Pancreas (tissue), 10 donors: ENCODE results near the gene IBA57. TPM values are rescaled to one million over a fixed set of nuclear protein-coding genes. Genes with fewer than 3 reads are reported as not detected.
A peak's percentile ranks its signal among the peaks of the same experiment; 100 is the strongest.

ENCODE experiments used
- ATAC-seq, 4 donors: fragments of 200-7000 bp; cut with Tn5 transposase; one replicate each; pipeline versions ENCODE4 v1.8.0 to v1.9.1; 2020; ENCODE audit warnings: mild to moderate bottlenecking in 4 of 4, moderate library complexity in 4 of 4
- DNase-seq, 6 donors: peaks; one replicate each; pipeline ENCODE4 v3.0.0-alpha.2; 2020
- FAIRE-seq: peaks from 2 replicates; lab custom pipeline; 2012; peaks lifted over from hg19 to GRCh38; lab: Jason Lieb, UNC
- H3K27ac ChIP-seq, 4 donors: fragments of 200-600 bp; sonication (generic); 1 replicate in 3 of 4; 2 replicates in 1 of 4; pipeline versions ENCODE4 v1.5.0 to v1.8.0; 2020
- H3K27me3 ChIP-seq, 4 donors: fragments of 200-600 bp; one replicate each; pipeline ENCODE4 v1.8.0; 2021
- H3K36me3 ChIP-seq, 3 donors: fragments of 200-600 bp; sonication (generic) in 1 of 3; one replicate each; pipeline versions ENCODE4 v1.5.0 to v1.8.0; 2020 to 2021
- H3K4me1 ChIP-seq, 3 donors: fragments of 200-600 bp; one replicate each; pipeline ENCODE4 v1.8.0; 2021
- H3K4me3 ChIP-seq, 4 donors: fragments of 200-600 bp; sonication (generic) in 2 of 4; one replicate each; pipeline versions ENCODE4 v1.5.0 to v1.8.0; 2020 to 2021
- H3K9me3 ChIP-seq, 4 donors: fragments of 200-600 bp; one replicate each; pipeline ENCODE4 v1.8.0; 2021
- WGBS, 2 donors: extraction: QIAGEN DNeasy Blood & Tissue Kit; methylation state at CpG; one replicate each; pipeline ENCODE4 v1.1.7; 2013; 5-methylcytosine and 5-hydroxymethylcytosine counted together
- intact Hi-C, 3 donors: fragments of 100-400 bp; cut with DNase I; formaldehyde crosslinking; loops; one replicate each; pipeline versions ENCODE4 v1.11.1 to v1.14.2; 2022
- polyA plus RNA-seq, 2 donors: library from polyadenylated mRNA; stranded (reverse); fragments of 200-250 nt; gene quantifications; one replicate each; pipeline ENCODE4 v1.2.3, GENCODE V29; 2013
- total RNA-seq, 6 donors: library from RNA; stranded (reverse); fragmentation: NEBNext Ultra II Directional in 4 of 6; extraction: Animal tissue kit (Norgen Biotek cat#: 25700) in 4 of 6; gene quantifications; one replicate each; pipeline versions ENCODE4 v1.2.1 to v1.2.4, GENCODE V29; 2021 to 2023
- TF ChIP-seq, protein P1 (sequence below), 4 donors: fragments of 200-600 bp; sonication (generic) in 3 of 4; IDR thresholded peaks; one replicate each; pipeline versions ENCODE4 v1.5.0 to v1.8.0; 2021; ENCODE audit warnings: antibody characterized with exemption in 4 of 4
- donor health status: healthy with polysubstance abuse.
- donor health status: DM: no; HTN: no; CAD: no; lungs with moderate emphysema.
- donor health status: DM: no; HTN: no; CAD: no.
- donor health status: control.
- donor health status: control.
- donor health status: Bipolar disorder and iron deficiency.
- donor health status: DM: yes; HTN: yes; CAD: no.
- donor health status: DM: no; HTN: no; CAD: no.
- donor health status: DM: no; HTN: no; CAD: no.
- donor health status: DM: yes; HTN: yes; CAD: no.

IBA57 gene
- total and polyA plus RNA-seq, 8 donors: 2.4 to 14.4 (median 7.0) TPM

DNA sequence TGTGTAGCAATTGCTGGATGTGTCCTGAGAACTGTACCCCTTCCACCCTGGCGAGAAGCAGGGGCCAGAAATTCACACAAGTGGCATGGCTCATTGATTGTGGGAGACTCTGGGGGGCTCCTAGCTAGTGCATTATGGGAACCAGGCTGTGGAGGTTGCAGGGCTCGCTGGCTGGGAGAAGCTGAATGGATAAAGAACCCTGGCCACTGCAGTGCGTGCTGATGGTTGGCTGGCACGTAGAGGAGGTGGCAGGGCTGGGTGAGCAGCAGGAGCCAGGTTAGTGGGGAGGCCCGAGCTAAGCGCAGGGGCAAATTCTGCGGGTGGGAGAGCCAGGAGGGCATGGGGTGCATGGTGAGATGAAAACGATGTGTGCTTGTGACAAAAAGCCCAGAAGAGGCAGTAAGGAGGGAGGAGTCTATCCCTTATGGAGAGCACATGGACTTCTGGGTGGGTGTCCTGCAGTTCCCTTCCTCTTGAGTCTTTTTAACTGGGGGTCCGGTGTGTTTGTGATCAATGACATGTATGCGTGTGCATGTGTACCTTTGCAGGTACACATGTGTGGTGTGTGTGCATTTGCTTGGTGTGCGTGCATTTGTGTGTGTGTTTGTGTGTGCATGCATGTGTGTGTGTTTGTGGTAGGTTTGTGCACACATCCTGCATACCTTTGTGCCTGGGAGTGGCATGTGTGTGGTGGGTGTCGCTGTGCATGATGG is 22.0 kb upstream of the IBA57 start:
- Histone ChIP-seq H3K9me3 (no peaks in the 10 kb centered on the region), H3K4me1 (peaks cover 11 to 25% (median 25%) of the 10 kb centered on the region in 3 donors), H3K36me3 (peaks cover 0 to 16% (median 0%) of the 10 kb centered on the region in 3 donors), H3K27ac (no peak overlapping the region), H3K27me3 (no peaks in the 10 kb centered on the region), H3K4me3 (no peak overlapping the region)
- no peak for FAIRE-seq
- peak in 1 of 6 donors; percentile 22 for DNase-seq
- intact Hi-C loops: no loop called here
- ATAC-seq: no peak
- WGBS, 2 donors: 80 to 89% methylated on average over 12 of the region's 12 CpGs
- TF ChIP-seq, protein P1, sequence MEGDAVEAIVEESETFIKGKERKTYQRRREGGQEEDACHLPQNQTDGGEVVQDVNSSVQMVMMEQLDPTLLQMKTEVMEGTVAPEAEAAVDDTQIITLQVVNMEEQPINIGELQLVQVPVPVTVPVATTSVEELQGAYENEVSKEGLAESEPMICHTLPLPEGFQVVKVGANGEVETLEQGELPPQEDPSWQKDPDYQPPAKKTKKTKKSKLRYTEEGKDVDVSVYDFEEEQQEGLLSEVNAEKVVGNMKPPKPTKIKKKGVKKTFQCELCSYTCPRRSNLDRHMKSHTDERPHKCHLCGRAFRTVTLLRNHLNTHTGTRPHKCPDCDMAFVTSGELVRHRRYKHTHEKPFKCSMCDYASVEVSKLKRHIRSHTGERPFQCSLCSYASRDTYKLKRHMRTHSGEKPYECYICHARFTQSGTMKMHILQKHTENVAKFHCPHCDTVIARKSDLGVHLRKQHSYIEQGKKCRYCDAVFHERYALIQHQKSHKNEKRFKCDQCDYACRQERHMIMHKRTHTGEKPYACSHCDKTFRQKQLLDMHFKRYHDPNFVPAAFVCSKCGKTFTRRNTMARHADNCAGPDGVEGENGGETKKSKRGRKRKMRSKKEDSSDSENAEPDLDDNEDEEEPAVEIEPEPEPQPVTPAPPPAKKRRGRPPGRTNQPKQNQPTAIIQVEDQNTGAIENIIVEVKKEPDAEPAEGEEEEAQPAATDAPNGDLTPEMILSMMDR (IDR thresholded peaks at IDR 0.05): no peak

DNA sequence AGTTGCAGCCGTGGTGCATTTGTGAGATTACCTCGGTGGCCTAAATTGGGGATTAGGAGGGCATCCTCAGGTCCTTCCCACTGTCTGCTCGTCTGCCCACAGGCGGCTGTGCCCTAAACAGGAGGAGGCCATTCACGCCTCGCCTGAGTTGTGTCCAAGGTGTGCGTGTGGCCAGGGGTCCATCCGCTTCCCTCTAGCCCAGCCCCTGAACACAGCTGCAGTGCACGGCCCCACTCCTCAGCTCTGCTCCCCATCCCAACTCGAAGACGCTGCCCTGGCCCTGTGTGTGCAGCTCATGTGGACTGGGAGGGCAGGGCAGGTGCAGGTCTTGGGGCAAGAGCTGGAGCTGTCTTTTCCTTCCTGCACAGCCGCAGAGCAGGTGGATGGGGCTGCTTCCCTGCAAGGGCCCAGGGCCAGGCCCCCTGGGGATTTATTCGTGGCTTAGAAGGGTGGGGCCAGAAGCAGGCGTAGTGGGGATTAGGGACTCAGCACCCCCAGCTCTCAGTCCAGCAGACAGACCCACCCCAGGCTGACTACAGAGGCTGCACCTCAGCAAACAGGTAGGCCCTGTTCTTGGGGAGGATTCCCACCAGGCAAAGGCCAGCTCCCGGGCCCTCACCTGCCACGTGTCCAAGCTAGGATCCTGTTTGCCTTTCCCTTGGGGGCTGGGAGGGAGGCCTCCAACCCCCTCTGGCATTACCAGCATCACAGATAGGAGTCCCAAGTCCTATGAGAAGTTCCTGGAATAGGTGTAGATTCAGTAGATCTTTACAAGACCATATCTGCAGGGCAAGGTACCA is 21.2 kb upstream of the IBA57 start:
- ATAC-seq (no peak), FAIRE-seq (no peak), DNase-seq (peak in 3 of 6 donors; percentile 11 to 18 (median 12))
- H3K9me3 ChIP-seq: no peaks in the 10 kb centered on the region
- intact Hi-C loops: no loop called here
- peaks cover 11 to 25% (median 25%) of the 10 kb centered on the region in 3 donors for H3K4me1 ChIP-seq
- TF ChIP-seq, protein P1 (IDR thresholded peaks at IDR 0.05): no peak
- peaks cover 0 to 23% (median 0%) of the 10 kb centered on the region in 3 donors for H3K36me3 ChIP-seq
- no peaks in the 10 kb centered on the region for H3K27me3 ChIP-seq
- WGBS, 2 donors: 83 to 86% methylated on average over 16 of the region's 16 CpGs
- H3K27ac ChIP-seq: no peak overlapping the region
- H3K4me3 ChIP-seq: no peak overlapping the region

DNA sequence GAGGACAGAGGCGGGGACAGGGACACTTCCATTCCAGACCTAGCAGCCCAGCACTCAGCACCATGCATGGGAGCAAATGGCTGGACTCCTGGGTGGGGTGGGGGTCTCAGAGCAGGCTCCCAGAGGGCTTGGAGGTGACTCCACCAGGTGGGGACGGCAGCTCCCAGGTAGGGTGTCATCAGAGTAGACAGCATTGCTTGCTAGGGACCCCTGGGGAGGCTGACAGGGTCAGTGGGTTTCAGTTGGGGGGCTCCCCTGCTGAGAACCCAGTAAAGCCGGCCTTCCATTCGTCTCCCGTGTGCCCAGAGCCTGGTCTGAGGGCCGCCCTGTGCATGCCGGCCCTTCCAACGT is 20.6 kb upstream of the IBA57 start:
- Histone ChIP-seq H3K4me1 (peaks cover 11 to 25% (median 25%) of the 10 kb centered on the region in 3 donors), H3K4me3 (no peak overlapping the region), H3K9me3 (no peaks in the 10 kb centered on the region), H3K36me3 (peaks cover 0 to 23% (median 0%) of the 10 kb centered on the region in 3 donors), H3K27me3 (no peaks in the 10 kb centered on the region), H3K27ac (no peak overlapping the region)
- TF ChIP-seq, protein P1 (IDR thresholded peaks at IDR 0.05): no peak
- ATAC-seq (no peak), FAIRE-seq (no peak), DNase-seq (peak in 2 of 6 donors; percentile 13 to 22)
- intact Hi-C loops: no loop called here
- 85 to 88% methylated on average over 8 of the region's 8 CpGs for WGBS, 2 donors

DNA sequence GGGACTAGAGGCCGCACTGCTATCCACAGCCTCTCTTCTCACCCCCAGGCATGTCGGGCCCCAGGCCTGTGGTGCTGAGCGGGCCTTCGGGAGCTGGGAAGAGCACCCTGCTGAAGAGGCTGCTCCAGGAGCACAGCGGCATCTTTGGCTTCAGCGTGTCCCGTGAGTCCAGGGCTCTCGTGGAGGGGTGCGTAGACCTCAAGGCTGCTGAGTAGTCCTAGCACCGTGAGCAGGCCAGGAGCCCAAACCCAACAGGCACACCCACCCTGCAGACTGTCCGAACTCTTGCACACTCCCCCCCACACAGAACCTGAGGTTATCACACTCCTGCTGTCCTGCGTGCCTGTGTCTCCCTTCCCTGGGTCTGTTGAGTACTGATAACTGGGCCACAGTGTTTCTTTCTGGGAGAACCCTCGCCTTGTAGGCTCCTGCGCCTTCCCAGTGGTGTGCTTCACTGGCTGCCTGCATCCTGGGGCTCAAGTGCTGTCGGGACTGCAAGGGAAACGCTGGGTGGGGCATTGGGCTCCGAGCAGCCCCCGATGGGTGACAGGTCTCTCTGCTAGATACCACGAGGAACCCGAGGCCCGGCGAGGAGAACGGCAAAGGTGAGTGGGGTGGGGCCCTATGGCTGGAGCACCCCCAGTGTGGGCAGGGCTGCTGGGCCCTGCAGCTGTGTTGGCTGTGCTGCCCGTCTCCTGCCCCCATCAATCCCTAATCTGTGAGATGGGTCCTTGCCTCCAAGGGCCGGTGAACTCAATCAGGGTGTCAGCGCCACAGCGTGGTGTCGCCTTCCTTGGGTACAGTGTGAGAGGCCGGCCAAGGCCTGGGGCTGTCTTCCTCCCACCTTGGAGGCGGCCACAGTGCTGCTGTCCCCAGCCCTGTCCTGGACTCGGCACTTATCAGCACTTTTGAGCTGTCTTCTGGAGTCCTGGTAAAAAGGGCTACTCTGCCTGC is 19.9 kb upstream of the IBA57 start:
- Histone ChIP-seq H3K4me1 (peaks cover 11 to 25% (median 25%) of the 10 kb centered on the region in 3 donors), H3K27me3 (no peaks in the 10 kb centered on the region), H3K9me3 (no peaks in the 10 kb centered on the region), H3K36me3 (peaks cover 0 to 23% (median 0%) of the 10 kb centered on the region in 3 donors), H3K27ac (no peak overlapping the region), H3K4me3 (no peak overlapping the region)
- 87 to 89% methylated on average over 27 to 31 of the region's 31 CpGs for WGBS, 2 donors
- no peak for FAIRE-seq
- intact Hi-C loops: no loop called here
- DNase-seq: peak in 3 of 6 donors; percentile 16 to 70 (median 29)
- TF ChIP-seq, protein P1 (IDR thresholded peaks at IDR 0.05): no peak
- ATAC-seq: no peak
